ENCODE results near the gene HYDIN.

HYDIN gene

DNA sequence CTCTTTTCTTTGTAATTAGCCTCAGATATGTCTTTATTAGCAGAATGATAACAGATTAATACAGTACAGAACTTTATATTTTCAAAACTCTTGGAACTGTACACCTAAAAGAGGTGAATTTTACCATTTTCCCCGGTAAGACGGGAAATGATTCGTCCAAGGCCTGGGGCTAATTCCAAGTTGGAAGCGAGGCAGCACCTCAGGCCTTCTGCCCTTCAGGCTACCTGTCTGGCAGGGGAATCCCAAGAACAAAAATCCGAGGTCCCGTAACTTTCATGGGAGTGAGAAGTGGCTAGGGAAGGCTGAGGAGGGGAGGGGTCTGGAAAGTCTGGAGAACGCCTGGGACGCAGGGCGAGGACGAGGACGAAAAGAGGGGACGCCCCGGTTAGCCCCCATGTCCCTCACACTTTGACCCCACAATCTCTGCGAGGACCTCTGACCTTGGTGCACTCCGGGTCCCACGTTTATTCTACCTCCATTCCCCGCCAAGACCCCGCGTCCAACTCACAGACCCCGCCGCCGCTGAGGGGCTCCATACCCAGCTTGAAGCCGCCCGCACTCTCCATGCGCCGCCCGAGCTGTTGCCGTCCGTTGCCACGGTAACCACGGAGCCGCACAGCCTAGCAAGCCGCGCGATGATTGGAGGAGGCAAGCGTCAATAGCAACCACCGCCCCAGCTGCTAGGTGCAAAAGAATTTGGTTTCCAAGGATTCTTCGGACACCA lies at the start of gene HYDIN:
Gene HYDIN, minus strand, starts transcription at position 601 of the 724 bp plus-strand sequence. CDS start 43,827 bp downstream, outside the sequence.
- no peak for TF ChIP-seq CTCF (conservative IDR thresholded peaks at IDR 0.05; ENCODE audit: low read depth, low read length)
- peak; percentile 61 for DNase-seq (ENCODE audit: low read depth)
- peak within 1 kb of the TSS; percentile 34 for H3K4me3 ChIP-seq (ENCODE audit: low read depth, low read length)

DNA sequence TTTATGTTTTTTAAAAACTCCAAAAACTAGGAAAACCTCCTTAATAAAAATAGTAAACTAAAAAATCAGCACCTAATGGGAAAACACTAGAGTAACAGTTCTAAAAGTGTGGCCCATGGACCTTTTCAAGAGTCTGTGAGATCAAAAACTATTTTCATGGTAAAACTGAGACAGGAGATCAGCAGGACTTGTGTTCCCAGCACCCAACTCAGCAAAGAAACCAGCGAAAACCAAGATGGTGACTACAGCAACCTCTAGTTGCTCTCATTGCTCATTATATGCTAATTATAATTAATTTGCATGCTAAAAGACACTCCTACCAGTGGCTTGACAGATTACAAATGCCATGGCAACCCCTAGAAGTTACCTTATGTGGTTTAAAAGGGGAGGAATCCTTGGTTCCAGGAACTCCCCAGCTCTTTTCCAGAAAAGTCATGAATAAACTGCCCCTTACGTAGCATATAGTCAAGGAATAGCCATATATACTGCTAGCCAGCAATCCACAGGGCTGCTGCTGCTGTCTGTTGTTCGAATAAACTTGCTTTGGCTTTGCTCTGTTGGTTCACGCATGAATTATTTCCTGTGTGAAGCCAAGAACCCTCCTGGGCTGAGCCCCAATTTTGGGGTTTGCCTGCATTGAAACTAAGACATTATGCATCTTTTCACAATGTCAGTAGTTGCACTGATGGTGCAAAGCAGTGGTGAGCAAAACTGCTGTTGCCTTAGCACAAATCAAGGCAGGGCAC lies 46.2 kb upstream of the HYDIN start:
- H3K4me3 ChIP-seq (ENCODE audit: low read depth, low read length) = no peak overlapping the region
- DNase-seq (ENCODE audit: low read depth) = no peak
- no peak for TF ChIP-seq CTCF (conservative IDR thresholded peaks at IDR 0.05; ENCODE audit: low read depth, low read length)

GRCh38 chr16:71273384-71273783 lies 42.9 kb upstream of the HYDIN start:
- no peak overlapping the region for H3K4me3 ChIP-seq (ENCODE audit: low read depth, low read length)
- TF ChIP-seq CTCF (conservative IDR thresholded peaks at IDR 0.05; ENCODE audit: low read depth, low read length) = no peak
- DNase-seq (ENCODE audit: low read depth) = no peak

DNA sequence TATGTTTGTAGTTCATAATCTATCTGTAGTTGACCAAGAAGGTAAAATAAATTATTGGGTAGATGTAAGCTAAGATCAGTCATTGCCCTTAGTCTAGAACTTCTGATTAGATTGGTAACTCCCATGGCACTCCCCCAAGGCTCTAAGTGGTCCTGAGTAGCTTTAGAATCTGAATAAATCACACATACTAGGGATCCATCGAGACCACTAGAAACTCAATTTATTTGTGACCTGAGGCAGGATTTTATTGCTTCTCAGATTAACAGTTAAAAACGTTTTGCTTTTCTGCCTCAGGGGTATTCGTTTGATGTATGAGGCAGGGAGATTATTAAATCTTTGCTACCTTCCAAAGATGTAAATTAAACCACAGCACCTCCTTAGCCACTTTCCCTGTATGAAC lies 33.8 kb upstream of the HYDIN start:
- H3K4me3 ChIP-seq (ENCODE audit: low read depth, low read length) = no peak overlapping the region
- TF ChIP-seq CTCF (conservative IDR thresholded peaks at IDR 0.05; ENCODE audit: low read depth, low read length) = no peak
- no peak for DNase-seq (ENCODE audit: low read depth)

GRCh38 chr16:71263582-71263981 lies 33.1 kb upstream of the HYDIN start:
- no peak for TF ChIP-seq CTCF (conservative IDR thresholded peaks at IDR 0.05; ENCODE audit: low read depth, low read length)
- no peak for DNase-seq (ENCODE audit: low read depth)
- no peak overlapping the region for H3K4me3 ChIP-seq (ENCODE audit: low read depth, low read length)

GRCh38 chr16:71262391-71262790 lies 31.9 kb upstream of the HYDIN start:
- no peak for TF ChIP-seq CTCF (conservative IDR thresholded peaks at IDR 0.05; ENCODE audit: low read depth, low read length)
- DNase-seq (ENCODE audit: low read depth) = no peak
- H3K4me3 ChIP-seq (ENCODE audit: low read depth, low read length) = no peak overlapping the region

All from choroid plexus epithelial cell (primary cell).